ENCODE measurements around the gene RBM33.
A peak's percentile ranks its signal among the peaks of the same experiment; 100 is the strongest.

RBM33 gene, protein sequence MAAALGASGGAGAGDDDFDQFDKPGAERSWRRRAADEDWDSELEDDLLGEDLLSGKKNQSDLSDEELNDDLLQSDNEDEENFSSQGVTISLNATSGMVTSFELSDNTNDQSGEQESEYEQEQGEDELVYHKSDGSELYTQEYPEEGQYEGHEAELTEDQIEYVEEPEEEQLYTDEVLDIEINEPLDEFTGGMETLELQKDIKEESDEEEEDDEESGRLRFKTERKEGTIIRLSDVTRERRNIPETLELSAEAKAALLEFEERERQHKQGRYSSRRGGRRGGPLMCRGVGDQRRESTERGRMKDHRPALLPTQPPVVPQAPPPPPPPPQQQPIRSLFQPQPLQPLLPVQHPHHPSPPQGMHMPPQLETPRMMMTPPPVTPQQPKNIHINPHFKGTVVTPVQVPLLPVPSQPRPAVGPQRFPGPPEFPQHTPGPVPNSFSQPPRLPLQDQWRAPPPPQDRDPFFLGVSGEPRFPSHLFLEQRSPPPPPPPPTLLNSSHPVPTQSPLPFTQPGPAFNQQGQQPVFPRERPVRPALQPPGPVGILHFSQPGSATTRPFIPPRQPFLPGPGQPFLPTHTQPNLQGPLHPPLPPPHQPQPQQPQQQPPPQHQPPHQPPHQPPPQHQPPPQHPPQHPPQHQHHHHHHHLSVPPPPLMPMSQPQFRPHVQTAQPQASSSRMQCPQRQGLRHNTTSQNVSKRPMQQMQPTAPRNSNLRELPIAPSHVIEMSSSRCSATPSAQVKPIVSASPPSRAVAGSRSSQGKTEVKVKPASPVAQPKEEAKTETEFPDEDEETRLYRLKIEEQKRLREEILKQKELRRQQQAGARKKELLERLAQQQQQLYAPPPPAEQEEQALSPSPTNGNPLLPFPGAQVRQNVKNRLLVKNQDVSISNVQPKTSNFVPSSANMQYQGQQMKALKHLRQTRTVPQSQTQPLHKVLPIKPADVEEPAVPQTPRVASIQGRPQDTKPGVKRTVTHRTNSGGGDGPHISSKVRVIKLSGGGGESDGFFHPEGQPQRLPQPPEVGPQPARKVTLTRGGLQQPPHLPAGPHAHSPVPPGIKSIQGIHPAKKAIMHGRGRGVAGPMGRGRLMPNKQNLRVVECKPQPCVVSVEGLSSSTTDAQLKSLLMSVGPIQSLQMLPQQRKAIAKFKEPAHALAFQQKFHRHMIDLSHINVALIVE

DNA sequence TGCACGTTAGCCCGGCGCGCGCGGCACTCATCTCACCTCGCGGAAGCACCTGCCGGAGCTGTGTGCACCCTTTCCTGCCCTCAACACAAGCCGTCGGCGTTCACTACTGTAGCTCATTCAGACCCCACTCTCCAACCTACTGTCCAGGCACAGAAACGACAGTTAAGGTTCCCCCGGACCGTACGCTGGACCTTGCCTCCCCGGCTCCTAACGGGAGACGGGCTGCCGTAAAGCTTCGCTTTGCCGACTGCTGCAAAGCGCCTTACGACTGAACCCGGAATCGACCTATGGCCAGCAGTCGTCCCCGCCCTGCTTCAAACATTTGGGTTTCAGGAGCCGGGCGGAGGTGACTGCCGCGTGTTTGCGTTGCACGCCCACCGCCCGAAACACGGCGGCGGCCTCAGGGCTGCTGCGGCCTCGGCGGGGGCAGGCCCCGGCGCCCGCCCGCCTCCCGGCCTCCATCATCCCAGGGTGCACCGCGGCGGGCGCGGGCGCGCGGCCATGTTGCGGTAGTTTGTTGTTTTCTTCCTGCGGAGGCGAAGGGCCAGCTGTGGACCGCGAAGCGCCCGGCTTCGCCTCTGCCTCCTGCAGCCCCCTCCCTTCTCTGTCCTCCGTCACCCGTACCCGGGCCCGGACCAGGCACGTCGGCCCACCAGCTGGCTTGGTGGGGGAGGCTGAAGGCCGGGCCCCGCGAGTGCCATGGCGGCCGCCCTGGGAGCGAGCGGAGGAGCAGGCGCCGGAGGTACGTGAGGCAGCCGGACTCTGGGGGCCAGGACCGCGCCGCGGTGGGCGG, at the start of gene RBM33:
Gene RBM33 (plus strand): TSS at position 484 of the 793 bp plus-strand sequence. CDS start 216 bp downstream, at position 700.
- ATAC-seq (ENCODE audit: insufficient read depth, low read depth) = peak; percentile 83

GRCh38 chr7:155594961-155595366, 49.5 kb upstream of the RBM33 start:
- Histone ChIP-seq H4K20me1 (ENCODE audit: insufficient read depth, low read length) (no peaks in the 10 kb centered on the region), H3K9ac (ENCODE audit: low read depth, low read length) (no peak overlapping the region), H3K79me2 (ENCODE audit: insufficient read depth, low read length) (no peaks in the 10 kb centered on the region), H3K9me3 (ENCODE audit: insufficient read depth, low read length, severe bottlenecking) (no peaks in the 10 kb centered on the region), H3K4me1 (ENCODE audit: insufficient read depth, low read length) (peaks cover 6% of the 10 kb centered on the region), H3K4me3 (ENCODE audit: low read depth in 1 of 2, low read length in 2 of 2) (no peak overlapping the region), H3K27ac (ENCODE audit: low read length) (no peak overlapping the region), H3K36me3 (ENCODE audit: insufficient read depth, low read length) (no peaks in the 10 kb centered on the region), H2AFZ (ENCODE audit: low read depth, low read length) (no peak overlapping the region), H3K4me2 (ENCODE audit: insufficient read depth, low read length) (no peak overlapping the region), H3K27me3 (ENCODE audit: insufficient read depth, low read length, poor library complexity) (no peaks in the 10 kb centered on the region)
- TF ChIP-seq, protein P1, sequence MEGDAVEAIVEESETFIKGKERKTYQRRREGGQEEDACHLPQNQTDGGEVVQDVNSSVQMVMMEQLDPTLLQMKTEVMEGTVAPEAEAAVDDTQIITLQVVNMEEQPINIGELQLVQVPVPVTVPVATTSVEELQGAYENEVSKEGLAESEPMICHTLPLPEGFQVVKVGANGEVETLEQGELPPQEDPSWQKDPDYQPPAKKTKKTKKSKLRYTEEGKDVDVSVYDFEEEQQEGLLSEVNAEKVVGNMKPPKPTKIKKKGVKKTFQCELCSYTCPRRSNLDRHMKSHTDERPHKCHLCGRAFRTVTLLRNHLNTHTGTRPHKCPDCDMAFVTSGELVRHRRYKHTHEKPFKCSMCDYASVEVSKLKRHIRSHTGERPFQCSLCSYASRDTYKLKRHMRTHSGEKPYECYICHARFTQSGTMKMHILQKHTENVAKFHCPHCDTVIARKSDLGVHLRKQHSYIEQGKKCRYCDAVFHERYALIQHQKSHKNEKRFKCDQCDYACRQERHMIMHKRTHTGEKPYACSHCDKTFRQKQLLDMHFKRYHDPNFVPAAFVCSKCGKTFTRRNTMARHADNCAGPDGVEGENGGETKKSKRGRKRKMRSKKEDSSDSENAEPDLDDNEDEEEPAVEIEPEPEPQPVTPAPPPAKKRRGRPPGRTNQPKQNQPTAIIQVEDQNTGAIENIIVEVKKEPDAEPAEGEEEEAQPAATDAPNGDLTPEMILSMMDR (IDR thresholded peaks at IDR 0.05; ENCODE audit: borderline replicate concordance, extremely low read depth, low read length, poor library complexity, severe bottlenecking) = no peak
- no peak for TF ChIP-seq EZH2 (IDR thresholded peaks at IDR 0.05; ENCODE audit: borderline replicate concordance, low read depth, low read length, severe bottlenecking)
- DNase-seq = no peak
- ATAC-seq (ENCODE audit: insufficient read depth, low read depth) = no peak

More for the DNA sequence above, at the start of gene RBM33:
- peaks cover 7% of the 10 kb centered on the region for H3K9me3 ChIP-seq (ENCODE audit: insufficient read depth, low read length, severe bottlenecking)
- peaks cover 31% of the 10 kb centered on the region for H3K4me1 ChIP-seq (ENCODE audit: insufficient read depth, low read length)
- peaks cover 44% of the 10 kb centered on the region for H3K36me3 ChIP-seq (ENCODE audit: insufficient read depth, low read length)
- peak; percentile 82 for DNase-seq
- peak within 1 kb of the TSS; percentile 99 for H2AFZ ChIP-seq (ENCODE audit: low read depth, low read length)
- H3K79me2 ChIP-seq (ENCODE audit: insufficient read depth, low read length) = peaks cover 62% of the 10 kb centered on the region
- H4K20me1 ChIP-seq (ENCODE audit: insufficient read depth, low read length) = peaks cover 26% of the 10 kb centered on the region; the same call in 1 of the 2 replicates
- no peak for TF ChIP-seq EZH2 (IDR thresholded peaks at IDR 0.05; ENCODE audit: borderline replicate concordance, low read depth, low read length, severe bottlenecking)
- no peaks in the 10 kb centered on the region for H3K27me3 ChIP-seq (ENCODE audit: insufficient read depth, low read length, poor library complexity)
- H3K9ac ChIP-seq (ENCODE audit: low read depth, low read length) = peak within 1 kb of the TSS; percentile 85
- peak within 1 kb of the TSS; percentile 97 for H3K27ac ChIP-seq (ENCODE audit: low read length)
- peak within 1 kb of the TSS; percentile 77 to 95 for H3K4me3 ChIP-seq (ENCODE audit: low read depth in 1 of 2, low read length in 2 of 2)
- peak within 1 kb of the TSS; percentile 76 for H3K4me2 ChIP-seq (ENCODE audit: insufficient read depth, low read length)

GRCh38 chr7:155597753-155598140, 46.7 kb upstream of the RBM33 start:
- Histone ChIP-seq H3K4me3 (ENCODE audit: low read depth in 1 of 2, low read length in 2 of 2) (no peak overlapping the region), H3K27ac (ENCODE audit: low read length) (no peak overlapping the region), H3K9ac (ENCODE audit: low read depth, low read length) (no peak overlapping the region), H2AFZ (ENCODE audit: low read depth, low read length) (no peak overlapping the region), H3K79me2 (ENCODE audit: insufficient read depth, low read length) (no peaks in the 10 kb centered on the region), H3K9me3 (ENCODE audit: insufficient read depth, low read length, severe bottlenecking) (no peaks in the 10 kb centered on the region), H3K4me2 (ENCODE audit: insufficient read depth, low read length) (no peak overlapping the region), H3K4me1 (ENCODE audit: insufficient read depth, low read length) (peaks cover 6% of the 10 kb centered on the region), H4K20me1 (ENCODE audit: insufficient read depth, low read length) (no peaks in the 10 kb centered on the region), H3K27me3 (ENCODE audit: insufficient read depth, low read length, poor library complexity) (peaks cover 7% of the 10 kb centered on the region), H3K36me3 (ENCODE audit: insufficient read depth, low read length) (no peaks in the 10 kb centered on the region)
- no peak for TF ChIP-seq EZH2 (IDR thresholded peaks at IDR 0.05; ENCODE audit: borderline replicate concordance, low read depth, low read length, severe bottlenecking)
- TF ChIP-seq, protein P1 (IDR thresholded peaks at IDR 0.05; ENCODE audit: borderline replicate concordance, extremely low read depth, low read length, poor library complexity, severe bottlenecking) = no peak
- ATAC-seq (ENCODE audit: insufficient read depth, low read depth) (no peak), DNase-seq (no peak)
